GM21723 (cell line): Measurements from ENCODE around the gene AMACR.
"Not testable (repeated sequence)": the region's sequence is repeated elsewhere in the genome, so short reads cannot be mapped to it uniquely, and the experiment has no call there.

ENCODE experiments used
- ATAC-seq: cut with Tn5 transposase; IDR thresholded peaks from one replicate; pipeline ENCODE4 v1.9.1; 2021; ENCODE audit warnings: mild to moderate bottlenecking, moderate library complexity; ENCODE audit not compliant: unreplicated experiment

AMACR gene

DNA sequence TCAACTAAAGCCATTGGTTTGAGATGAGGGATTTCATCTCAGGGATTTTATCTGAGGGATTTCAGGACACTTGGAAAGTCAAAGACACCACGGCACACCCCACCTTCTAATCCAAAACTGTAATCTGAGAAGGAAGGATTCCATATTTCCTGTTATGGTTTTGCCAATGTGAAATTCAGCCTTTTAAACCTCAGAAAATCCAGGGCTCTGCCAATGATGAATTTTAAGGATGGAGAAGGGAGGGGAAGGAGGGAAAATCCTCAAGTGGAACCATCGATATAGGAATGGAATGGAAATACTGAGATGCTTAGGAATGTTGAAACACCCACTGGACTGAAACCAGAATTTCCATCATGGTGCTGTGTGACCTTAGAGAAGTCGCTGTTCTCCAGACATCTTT lies 29.9 kb upstream of the AMACR start:
- ATAC-seq = no peak

DNA sequence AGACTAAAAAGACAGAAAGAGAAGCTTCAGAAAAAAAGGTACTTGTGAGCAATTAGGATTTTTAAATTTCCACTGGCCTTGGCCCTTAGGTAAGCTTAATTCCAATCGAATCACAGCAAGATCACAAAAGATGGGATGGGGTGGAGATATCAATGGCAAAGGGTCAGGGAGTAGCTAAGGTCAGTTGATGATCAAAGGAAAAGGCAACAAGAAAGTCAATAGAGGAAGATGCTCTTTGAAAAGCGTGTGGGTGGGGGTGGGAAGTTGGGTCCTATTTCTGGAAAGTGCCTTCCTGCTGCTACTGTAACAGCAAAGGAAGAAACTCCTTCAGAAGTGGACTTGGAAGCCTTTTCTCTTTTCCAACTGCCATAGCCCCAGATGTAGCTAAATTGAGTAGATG lies 27.9 kb upstream of the AMACR start:
- no peak for ATAC-seq

DNA sequence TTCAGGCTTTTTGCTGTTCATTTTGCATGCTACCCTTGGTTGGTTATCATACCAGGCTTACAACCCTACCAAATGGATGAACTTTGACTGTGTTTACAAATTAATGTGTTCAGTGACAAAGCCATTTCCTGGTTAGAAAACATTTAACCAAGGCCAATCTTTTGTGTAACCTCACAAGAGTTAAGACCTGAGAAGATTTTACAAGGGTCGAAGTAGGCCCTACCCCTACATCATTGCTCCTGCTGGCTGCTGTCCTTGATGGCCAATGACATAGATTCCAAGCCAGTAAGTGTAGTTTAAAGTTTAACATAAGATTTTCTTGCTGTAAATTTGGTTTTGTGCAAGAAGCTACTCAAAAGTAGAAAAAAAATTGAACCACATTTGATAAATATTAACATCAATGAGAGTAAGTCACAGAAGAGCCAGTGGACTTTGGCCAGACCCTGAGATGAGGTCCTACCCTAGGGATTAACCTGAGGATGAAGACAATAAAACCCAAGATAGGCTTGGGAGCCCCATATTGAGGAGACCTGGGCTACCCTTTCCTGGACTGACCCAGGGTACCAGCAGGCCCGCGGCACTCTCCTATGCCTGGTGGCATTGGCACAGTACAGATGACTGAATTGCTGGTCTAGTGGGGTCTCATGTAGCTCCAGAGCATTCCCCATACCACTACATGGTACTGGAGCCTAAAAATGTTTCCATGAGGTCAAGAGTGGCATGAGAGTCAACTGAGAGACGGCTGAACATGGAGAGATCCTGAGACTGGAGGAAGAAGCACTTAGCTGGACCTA lies 26.9 kb upstream of the AMACR start:
- no peak for ATAC-seq

DNA sequence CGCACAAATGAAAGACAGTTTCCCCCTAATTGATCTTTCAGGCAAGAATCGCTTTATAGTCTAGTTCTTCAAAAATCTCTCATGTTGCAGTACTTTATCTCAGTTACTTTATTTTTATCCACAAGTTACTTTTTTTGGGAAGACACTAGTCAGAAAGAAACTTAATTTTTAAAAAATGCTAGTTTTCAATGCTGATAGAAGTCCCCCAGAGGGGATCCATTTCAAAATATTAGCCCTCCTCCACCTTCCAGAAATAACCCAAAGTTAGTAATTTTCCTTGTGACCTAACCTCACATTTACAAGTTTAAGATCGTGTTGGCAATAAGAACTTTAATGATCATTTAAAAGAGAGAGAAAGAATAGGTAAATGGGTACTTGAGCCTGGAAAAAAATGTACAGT lies 24.1 kb upstream of the AMACR start:
- no peak for ATAC-seq

DNA sequence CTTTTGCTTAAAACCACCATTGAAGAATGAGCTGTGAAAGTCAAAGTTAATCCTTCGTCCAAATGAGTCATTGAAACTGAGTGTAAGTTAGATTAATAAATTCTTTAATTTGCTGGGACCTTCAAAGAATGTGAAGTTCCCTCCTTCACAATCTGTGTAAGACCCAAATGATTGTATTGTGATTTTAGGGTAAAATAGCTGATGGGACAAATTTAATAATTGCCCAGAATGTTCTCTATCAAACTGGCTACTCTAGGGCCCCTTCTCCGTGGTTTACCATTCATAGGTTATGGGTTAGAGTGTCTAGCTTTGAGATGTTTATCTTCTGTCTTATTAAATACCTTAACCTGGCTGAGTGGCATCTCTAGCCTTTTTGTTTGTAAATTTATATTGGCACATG lies 23.3 kb upstream of the AMACR start:
- ATAC-seq = no peak

DNA sequence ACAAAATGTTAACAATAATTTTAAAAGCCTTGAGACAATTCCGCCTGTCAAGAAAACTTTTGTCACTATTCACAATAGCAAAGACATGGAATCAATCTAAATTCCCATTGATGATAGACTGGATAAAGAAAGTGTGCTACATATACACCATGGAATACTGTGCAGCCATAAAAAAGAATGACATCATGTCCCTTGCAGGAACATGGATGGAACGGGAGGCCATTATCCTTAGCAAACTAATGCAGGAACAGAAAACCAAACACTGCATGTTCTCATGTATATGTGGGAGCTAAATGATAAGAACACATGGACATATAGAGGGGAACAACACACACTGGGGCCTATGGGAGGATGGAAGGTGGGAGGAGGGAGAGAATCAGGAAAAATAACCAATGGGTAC lies 22.7 kb upstream of the AMACR start:
- not testable (repeated sequence) for ATAC-seq

DNA sequence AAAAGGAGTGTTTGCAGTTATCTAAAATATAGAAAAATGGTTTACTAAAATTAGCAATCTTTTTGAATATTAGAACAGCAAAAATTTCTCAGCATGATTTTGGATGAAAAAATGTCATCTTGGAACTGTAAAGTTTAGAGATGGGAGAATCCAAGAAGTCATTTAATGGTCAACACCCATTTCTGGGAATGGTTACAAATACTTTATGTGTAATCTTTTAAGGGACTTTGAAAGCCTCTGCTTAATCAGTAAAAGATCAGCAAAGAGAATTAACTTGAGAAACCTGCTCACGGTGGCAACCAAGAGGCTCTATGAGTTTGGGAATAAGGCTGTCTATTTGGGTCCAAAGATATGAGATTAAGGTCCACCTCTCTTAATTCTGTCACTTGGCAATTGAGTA lies 22.2 kb upstream of the AMACR start:
- ATAC-seq = no peak

DNA sequence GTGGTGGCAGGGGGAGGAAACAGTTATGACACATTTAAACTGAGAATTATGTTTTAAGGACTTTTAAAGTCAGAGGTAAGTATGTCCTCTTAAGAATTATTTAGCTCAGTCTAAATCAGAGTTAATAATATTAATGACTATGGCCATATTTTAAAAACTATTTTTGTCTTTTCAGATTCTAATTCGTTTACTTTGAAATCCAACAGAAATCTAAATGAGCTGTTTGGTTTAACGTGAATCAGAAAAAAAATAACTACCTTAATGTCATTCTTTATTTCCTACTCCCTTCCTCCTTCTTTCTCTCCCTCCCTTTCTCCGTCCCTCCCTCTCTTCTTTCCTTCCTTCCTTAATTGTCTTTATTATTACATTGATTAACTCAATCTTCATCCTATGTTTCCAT lies 20.5 kb upstream of the AMACR start:
- ATAC-seq = no peak

DNA sequence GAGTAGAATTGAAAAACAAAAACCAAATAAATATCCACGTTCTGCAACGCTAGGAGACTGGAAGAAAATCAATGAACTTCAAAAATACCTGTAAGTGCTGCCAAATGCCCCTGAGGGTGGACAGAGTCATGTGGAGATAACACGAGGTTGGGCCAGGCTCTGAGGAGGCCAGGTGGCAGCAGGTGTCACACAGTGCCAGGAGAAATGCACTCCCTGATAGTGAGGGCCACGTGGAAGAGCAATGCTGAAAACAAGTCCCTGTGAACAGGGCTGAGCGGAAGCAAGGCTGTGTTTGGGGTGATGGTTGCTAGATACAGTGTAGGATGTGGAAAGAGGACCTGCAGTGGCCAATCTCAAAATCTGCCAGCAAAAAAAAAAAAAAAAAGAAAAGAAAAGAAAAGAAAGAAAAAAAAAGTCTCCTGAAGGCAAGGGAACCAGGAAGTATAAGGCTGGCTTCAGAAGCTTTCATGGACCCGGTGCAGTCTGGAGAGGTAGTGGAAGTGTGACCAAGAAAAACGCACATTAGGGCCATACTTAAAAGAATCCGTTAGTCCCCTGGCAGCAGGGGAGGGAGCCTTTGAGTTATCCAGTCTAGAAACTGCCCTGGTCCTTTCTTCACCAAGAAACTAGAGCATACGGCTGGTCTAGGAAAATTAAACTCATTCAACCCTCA lies 18.4 kb upstream of the AMACR start:
- ATAC-seq = no peak

DNA sequence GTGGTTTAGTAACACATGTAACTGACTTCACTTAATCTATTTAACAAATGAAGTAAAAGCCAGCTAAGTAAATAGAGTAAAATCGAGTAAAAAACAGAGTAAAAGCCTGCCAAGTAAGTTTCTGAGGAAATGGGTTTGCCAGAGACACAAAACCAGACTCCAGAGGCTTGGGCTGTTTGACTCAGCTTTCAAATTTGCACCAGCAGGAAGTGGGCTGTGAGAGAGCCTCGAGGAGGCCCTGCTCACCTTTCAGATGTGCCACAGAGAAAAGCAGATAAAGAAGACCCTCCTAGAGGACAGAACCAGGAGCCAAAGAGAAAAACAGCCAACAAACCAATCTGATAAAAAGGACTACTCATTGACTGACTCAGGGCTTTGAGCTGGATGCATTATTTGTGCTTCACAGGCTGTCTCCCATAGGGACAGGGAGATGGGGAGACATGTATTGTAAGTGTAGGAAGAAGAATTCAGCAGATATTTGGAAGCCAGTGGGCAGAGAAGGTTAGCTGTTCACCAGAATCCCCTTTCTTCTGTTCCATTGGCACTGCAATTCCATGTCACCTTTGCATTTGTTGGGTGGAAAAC lies 14.4 kb upstream of the AMACR start:
- ATAC-seq = peak; percentile 95

DNA sequence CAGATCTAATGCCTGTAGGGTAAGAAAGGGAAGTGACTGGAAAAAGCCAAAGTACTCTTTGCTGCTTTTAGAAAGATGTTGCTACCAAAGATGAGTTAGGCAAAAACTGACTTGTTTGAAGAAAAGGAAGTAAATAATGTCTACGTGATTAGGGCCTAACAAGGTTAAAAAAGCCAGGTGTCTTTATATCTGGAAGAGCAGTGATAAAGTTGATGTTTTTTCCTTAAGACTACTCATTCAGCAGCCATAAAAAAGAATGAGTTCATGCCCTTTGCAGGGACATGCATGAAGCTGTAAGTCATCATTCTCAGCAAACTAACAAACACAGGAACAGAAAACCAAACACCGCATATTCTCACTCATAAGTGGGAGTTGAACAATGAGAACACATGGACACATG lies 13.5 kb upstream of the AMACR start:
- no peak for ATAC-seq

DNA sequence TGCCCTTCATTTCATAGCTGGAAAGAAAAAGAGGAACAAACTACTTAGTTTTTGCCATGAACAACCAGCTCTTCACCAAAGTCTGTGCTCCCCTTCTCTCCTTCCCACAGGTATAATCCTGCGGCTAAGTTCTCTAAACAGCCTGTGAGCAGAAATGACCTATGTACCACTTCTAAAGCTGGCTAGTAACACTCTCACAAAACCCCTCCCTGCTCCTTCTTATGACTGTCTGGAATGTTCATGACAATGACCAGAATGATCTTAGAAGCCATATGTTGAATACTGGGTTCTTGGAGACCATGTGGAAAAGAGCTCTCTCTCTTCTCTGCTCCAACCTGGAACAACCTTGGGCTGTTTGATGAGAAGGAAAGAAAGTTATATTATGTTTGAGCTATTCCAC lies 12.9 kb upstream of the AMACR start:
- no peak for ATAC-seq

DNA sequence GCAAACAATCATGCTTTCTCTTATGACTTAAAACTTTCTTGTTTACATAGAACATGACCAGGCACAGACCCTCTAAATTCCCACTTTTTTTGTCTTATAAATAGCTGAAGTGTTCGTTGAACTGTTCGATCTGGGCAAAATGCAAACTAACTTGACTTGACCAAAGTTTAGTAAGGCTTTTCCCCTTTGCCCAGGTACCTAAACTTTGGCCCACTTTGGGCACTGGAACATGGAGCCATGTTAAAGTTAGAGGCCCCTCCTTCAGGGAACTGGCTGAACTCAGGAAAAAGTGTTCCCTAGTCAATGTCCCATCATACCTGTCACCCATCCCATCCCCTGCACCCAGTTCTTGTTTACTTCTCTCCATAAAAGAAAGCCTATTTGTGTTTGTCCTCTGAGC lies 9.4 kb upstream of the AMACR start:
- no peak for ATAC-seq

DNA sequence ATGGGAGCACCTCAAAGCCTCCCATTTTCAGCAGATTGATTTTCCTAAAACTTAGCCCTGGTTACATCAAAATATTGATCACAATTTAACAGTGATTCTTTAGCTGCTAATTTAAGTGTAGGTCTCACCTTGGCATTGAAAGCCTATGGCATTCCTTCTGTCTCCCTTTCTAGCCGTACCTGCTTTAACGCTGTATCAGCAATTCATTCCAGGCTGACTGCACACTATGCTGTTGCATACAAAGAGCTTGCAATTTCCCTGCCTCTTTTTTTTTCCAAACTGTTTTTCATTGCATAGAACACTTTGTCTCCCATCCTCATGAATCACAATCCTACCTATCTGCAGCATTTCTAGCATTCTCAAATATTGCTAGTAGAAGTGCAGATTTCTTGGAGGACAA lies 8.9 kb upstream of the AMACR start:
- no peak for ATAC-seq

DNA sequence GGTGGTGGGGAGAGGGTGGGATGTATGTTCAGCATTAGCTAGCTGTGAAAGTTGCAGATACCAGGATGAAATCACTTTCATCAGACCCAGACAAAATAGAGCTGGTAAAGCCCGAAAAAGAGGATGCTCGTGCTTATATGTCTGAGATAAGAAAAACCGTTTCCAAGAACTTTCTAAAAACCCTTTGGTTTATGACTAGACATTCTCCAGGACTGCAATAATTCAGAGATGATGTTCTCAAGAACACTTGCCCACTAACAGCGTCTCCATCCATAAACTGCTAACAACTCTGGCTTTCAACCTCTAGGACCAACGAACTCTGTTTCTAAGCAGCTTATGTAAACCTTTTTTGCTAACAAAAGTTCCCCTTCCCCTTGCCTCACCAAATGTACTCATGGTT lies 8.4 kb upstream of the AMACR start:
- ATAC-seq = no peak

DNA sequence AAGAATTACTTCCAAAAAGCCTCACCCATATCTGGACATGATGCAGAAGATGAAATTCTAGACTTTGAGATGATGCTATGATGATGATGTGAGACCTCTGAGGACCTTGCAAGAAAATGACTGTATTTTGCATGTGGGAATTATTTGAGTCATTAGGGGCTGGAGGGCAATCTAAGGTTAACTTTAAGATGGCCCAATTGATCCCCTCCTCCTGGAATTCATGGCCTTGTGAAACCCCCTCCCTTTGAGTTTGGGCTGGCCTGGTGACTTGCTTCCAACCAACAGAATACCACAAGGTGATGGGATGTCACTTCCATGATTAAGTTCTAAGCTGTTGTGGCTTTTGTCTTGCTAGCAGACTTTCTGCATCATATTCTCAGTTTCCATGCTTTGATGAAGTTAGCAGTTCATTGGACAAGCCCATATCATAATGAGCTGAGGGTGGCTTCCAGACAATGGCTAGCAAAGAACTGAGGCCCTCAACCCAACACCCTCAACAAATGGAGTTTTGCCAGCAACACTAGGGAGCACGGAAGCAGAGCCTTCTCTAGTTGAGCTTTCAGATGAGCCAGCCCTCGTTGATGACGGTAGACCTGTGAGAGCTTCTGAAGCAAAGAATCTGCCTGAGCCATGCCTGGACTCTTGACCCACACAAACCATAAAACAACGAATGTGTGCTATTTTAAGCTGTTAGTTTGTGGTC lies 7.4 kb upstream of the AMACR start:
- no peak for ATAC-seq

DNA sequence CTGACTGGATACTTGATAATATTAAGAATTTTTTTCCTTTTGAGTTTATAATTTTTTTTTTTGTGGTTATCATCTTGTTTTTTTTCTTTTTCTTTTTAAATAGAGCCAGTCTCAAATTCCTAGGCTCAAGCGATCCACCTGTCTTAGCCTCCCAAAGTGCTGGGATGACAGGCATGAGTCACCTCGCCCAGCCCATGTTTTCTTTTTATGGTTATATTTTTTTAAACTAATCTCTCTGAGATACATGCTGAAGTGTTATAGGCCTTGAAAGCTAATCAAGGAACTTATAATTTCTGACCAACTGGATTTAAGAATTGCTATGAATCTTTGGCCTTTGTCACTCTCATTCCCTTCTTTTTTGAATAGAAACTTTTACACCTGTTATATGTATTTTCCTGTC lies 6.8 kb upstream of the AMACR start:
- no peak for ATAC-seq

DNA sequence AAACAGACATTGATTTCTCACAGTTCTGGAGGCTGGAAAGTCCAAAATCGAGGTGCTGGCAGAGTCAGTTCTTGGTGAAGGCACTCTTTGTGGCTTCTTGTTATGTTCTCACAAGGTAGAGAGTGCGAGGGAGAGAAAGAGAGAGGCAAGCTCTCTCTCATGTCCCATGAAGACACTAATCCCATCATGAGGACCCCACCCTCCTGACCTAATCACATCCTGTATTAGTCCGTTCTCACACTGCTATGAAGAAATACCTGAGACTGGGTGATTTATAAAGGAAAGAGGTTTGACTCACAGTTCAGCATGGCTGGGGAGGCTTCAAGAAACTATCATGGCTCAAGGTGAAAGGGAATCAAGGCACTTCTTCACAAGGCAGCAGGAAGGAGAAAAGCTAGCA lies 5.7 kb upstream of the AMACR start:
- no peak for ATAC-seq

DNA sequence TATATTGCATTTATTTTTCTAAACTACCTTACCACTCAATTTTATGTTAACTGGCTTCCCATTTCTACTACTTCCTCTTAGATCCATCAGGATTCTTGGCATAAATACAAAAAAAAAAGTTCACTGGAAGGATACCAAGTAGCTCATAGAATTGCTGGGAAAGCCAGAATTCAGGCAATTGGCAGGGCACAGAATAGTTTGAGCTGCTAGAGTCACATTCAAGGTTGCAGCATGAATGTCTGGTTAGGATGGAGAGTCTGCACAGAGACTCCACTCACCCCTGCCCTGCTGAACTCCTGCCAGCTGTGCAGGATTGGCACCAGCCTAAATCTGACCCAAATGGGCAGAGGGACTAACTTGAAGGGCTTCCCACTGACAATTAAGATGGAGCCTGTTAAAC lies 4.9 kb upstream of the AMACR start:
- ATAC-seq = no peak

DNA sequence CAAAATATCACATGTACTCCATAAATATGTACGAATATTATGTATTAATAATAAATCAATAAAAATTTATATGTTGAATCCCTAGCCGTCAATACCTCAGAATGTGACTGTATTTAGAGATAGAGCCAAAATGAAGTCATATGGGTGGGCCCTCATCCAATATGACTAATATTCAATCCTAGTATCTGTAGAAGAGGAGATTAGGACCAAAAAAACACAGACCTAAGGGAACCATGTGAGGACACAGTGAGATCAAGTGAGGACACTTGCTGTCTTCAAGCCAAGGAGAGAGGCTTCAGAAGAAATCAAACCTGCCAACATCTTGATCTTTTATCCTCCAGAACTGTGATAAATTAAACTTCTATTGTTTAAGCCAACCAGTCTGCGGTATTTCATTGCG lies 3.7 kb upstream of the AMACR start:
- ATAC-seq = no peak

DNA sequence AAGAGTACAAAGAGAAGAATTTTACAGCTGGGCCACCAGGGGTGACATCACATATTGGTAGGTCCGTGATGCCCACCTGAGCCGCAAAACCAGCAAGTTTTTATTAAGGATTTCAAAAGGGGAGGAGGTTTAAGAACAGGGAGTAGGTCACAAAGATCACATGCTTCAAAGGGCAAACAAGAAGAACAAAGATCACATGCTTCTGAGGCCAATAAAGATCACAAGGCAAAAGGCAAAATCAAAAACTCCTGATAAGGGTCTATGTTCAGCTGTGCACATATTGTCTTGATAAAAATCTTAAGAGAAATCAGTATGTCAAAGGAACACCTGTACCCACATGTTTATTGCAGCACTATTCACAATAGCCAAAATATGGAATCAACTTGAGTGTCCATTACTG lies 2.3 kb upstream of the AMACR start:
- not testable (repeated sequence) for ATAC-seq

DNA sequence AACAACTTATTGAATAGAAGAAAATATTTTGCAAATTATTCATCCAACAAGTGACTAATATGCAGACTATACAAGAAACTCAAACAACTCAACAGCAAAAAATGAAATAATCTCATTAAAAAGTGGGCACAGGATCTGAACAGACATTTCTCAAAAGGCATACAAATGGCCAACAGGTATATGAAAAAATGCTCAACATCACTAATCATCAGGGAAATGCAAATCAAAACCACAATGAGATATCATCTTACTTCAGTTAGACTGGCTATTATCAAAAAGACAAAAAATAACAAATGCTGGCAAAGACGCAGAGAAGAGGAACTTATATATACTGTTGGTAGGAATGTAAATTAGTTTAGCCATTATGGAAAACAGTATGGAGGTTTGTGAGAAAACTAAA lies 1.8 kb upstream of the AMACR start:
- ATAC-seq = no peak
